HG03095 (cell line): ENCODE results near the gene ADCK2.
A peak's percentile ranks its signal among the peaks of the same experiment; 100 is the strongest.
"Not testable (repeated sequence)": the region's sequence is repeated elsewhere in the genome, so short reads cannot be mapped to it uniquely, and the experiment has no call there.

Experiments used
- ATAC-seq: cut with Tn5 transposase; IDR thresholded peaks from one replicate; pipeline ENCODE4 v1.9.1; 2021; ENCODE audit warnings: moderate library complexity; ENCODE audit not compliant: unreplicated experiment

Gene ADCK2

GRCh38 chr7:140646931-140647647 is 25.7 kb upstream of the ADCK2 start:
- ATAC-seq: peak; percentile 88

DNA sequence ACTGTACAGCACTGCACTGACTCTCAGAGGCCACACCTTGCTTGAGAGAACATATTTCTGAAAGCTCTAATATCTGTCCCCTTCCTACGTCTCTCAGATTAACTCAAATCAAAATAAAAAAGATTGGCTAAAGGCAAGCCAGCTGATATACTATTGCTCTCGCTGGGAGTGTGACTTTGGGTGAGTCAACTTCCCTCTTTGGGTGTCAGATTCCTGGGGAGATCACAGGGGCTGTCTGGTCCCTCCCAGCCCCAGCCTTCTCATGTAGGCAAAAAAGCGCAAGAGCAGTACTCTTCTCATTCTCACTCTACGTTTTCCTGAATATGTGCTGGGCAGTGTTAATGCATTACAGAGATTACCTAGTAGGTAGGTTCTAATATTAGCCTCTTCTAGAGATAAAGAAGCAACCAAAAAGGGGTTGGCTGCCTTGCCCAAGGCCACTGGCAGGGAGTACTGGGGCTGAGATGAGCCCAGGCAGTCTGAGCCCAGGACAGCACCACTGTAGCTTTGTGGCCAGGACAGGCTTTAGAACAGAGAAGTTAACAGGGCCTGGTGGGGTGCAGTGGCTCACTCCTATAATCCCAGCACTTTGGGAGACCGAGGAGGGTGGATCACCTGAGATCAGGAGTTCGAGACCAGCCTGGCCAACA is 23.1 kb upstream of the ADCK2 start:
- no peak for ATAC-seq

DNA sequence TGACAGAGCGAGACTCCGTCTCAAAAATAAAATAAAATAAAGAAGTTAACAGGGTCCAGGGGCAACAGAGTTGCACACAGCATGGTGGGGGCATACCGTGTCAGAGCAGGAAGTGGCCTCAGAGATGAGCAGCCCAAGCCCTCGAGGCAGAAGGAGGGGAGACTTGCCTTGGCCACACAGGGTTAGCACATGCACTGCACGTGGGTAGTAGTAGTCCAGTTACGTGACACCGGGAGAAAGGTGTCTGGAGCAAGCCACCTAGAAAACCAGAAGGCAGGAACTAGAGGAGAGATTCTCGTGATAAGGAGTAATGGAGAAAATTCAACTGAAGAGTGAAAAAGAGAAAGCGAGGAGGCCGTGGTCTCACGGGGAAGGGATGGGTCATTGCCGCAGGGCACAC is 22.4 kb upstream of the ADCK2 start:
- ATAC-seq: no peak

GRCh38 chr7:140653319-140654108 is 19.2 kb upstream of the ADCK2 start:
- ATAC-seq: no peak

DNA sequence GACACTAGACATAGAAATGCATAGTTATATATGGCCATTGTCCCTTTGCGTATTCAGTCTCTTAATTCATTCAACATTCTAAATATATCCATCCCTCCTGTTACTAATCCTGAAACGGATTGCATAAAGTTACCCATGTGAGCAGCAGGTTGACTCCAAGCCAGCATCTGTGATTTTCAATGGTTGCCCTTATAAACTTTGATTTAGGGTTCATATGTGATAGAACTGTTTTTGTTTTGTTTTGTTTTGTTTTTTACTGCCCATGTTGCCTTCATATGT is 18.7 kb upstream of the ADCK2 start:
- no peak for ATAC-seq

GRCh38 chr7:140654661-140655060 is 18.1 kb upstream of the ADCK2 start:
- ATAC-seq: no peak

GRCh38 chr7:140655511-140656408 is 17.0 kb upstream of the ADCK2 start:
- no peak for ATAC-seq

DNA sequence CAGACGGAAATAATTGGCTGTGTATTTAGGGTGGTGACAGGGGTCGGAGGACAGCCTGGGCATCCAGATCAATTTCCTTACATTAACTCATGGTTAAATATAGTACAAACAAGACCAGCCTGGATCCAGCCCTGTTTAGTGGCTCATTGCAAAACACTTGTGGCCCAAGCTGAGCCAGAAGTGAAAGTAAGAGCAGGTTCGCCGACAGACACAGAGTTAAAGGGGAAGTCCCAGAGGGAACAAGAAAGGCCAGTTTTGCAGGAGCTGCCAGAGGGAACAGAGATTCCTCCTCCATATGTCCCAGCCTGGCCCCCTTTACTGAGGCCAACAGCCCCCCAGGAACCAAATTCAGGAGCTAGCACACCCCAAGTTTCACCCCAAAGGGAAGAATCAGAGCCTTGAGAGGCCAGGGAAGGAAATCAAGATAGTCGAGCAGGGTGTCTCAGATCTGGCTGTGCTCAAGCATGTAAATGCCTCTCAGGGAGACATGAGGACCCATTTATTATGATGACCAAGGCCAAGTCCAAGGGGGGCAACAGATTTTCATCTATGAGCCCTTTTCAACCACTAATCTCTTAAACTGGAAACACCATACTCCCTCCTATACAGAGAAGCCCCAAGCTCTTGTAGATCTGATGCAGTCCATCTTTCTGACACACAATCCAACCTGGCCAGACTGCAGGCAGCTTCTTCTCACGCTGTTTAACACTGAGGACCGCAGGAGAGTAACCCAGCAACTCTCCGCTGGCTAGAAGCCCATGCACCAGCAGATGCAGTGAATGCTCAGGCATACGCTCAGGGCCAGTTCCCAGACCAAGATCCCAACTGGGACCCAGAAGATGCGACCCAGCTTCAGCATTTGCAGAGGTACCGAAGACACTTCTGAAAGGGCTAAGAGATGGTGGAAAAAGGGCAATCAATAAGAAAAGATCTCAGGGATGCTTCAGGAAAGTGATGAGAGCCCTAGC is 15.9 kb upstream of the ADCK2 start:
- ATAC-seq: peak; percentile 91

DNA sequence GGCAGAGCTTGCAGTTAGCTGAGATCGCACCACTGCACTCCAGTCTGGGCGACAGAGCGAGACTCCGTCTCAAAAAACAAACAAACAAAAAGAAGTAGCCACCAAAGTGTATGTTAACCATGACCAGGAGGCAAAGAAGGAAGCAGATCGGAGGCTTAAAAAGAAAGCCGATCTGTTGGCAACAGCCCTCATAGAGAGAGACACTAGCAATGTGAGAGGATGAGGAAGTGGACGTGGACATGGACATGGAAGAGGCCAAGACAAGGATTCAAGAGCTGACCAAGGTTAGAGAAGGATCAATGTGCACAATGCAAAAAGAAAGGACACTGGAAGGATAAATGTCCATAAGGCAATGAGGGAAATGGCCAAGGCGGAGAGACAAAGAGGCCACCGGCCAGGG is 14.9 kb upstream of the ADCK2 start:
- no peak for ATAC-seq

DNA sequence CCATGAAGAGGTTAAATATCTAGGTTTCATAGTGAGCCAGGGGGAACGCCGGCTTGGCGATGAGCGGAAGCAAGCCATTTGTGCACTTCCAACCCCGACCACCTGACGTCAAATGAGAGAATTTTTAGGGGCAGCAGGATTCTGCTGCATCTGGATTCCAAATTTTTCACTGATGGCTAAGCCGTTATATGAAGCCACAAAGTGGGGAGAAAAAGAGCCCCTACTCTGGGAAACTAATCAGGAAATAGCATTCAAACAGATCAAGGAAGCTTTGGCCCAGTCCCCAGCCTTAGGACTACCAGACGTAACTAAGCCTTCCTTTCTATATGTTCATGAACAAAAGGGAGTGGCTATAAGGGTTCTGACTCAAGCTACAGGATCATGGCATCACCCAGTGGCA is 12.9 kb upstream of the ADCK2 start:
- no peak for ATAC-seq

- no peak for ATAC-seq
Observed at GRCh38 chr7:140661124-140661523, 11.6 kb upstream of the ADCK2 start.

DNA sequence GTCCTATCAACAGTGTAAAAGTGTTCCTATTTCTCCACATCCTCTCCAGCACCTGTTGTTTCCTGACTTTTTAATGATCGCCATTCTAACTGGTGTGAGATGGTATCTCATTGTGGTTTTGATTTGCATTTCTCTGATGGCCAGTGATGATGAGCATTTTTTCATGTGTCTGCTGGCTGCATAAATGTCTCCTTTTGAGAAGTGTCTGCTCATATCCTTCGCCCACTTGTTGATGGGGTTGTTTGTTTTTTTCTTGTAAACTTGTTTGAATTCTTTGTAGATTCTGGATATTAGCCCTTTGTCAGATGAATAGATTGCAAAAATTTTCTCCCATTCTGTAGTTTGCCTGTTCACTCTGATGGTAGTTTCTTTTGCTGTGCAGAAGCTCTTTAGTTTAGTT is 9.8 kb upstream of the ADCK2 start:
- ATAC-seq: not testable (repeated sequence)

DNA sequence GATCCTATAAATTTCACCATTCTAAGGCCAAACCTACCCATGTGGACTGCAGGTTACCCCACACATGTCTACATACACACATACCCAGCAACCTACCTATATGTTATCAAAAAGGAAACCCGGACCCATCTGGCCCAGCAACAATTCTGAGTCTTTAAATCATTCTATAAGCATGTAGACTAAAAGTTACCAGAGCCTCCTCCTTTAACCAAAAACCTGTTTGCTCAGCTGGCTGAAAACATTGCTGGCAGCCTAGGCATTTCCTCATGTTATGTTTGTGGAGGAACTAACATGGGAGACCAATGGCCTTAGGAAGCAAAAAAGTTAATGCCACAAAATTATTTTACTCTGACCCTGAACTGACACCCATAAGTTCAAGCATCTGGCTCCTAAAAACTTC is 5.3 kb upstream of the ADCK2 start:
- ATAC-seq: no peak

DNA sequence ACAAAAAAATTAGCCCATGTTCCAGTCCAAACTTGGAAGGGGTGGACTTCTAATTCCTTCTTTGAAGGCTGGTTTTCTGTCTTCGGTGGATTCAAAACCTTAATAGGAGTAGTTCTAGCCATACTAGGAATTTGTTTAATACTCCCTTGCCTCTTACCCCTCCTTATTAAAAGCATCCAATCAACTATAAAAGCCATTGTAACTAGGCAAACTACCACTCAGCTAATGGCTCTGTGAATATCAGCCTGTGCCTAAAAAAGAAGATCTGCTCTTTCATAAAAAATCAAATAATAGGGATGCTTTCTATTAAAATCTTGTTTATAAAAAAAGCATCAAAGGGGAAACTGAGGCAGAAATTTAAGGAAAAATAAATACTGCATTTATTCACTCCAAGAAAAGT is 4.1 kb upstream of the ADCK2 start:
- no peak for ATAC-seq

- no peak for ATAC-seq
Observed at GRCh38 chr7:140669352-140669751, 3.4 kb upstream of the ADCK2 start.

DNA sequence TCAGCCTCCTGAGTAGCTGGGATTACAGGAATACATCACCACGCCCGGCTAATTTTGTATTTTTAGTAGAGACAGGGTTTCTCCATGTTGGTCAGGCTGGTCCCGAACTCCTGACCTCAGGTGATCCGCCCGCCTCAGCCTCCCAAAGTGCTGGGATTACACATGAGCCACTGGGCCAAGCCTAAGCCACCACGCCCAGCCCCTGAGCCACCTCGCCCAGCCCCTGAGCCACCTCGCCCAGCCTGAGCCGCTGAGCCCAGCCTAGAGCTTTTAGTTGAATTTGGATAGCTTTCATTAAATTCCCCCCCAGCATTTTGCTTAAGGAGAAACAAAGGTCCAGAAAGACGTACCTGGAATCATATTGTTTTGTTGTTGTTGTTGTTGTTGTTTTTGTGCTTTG is 2.9 kb upstream of the ADCK2 start:
- not testable (repeated sequence) for ATAC-seq

DNA sequence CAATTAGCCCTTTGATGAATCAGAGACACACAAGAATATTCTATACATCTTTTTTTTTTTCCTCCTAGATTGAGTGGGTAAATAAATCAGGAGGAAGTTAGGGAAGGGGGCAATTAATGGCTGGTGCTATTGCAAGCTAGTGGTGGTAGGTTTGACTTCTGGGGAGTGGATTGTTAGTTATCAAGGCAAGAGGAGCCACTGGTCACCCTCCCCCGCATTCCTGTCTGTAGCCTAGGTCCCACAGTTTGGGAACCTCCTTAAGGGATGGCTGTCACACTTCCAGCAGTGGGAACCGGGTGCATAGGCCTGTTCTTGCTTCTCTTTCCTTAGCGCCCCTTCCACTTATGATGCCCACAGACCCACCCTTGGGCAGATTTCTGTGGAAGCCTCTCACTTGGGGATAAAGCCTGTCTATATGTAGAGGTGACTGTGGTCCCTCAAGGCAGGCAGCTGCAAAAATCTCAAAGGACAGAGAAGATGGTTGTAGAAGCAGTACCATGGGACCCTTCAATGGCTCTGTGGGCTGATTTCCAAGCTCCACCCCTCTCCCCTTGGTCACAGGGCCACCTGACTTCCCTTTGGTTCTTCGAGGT is 2.3 kb upstream of the ADCK2 start:
- no peak for ATAC-seq

- ATAC-seq: no peak
Observed at GRCh38 chr7:140671966-140672365, 779 bp upstream of the ADCK2 start.

DNA sequence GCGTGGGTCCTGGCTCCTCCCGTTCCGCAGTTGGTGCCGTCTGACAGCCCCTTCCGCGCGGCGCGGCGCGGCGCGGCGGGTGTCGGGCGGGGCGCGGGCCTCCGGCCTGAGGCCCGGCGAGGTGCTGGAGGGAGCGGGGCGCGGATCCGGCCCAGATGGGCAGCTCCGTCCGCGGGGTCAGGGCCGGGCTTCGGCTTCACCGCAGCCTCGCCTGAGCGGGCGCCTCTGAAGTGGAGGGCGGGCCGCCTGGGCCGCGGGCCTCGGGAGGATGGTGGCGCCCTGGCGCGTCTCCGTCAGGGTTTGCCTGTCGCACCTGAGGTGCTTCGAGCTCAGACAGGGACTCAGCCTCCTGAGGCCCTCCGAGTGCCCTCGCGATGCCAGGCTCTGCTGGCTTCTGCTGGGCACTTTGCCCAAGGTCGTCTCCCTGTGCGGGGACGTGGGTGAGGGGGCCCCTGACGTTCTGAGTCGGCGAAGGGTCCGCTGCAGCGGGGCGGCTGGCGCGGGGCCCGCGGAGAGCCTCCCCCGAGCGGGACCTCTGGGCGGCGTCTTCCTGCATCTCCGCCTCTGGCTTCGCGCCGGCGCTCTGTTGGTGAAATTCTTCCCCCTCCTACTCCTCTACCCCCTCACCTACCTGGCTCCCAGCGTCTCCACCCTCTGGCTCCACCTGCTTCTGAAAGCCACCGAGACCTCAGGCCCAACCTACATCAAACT is 473 bp downstream of the ADCK2 start:
- ATAC-seq: peak; percentile 40
